ENCODE measurements around the gene PHF23. TPM values are rescaled to one million over a fixed set of nuclear protein-coding genes. Genes with fewer than 3 reads are reported as not detected.
A peak's percentile ranks its signal among the peaks of the same experiment; 100 is the strongest.

PHF23 gene
- total RNA-seq, 1 donor from 2014 or later, result 38.5 TPM

DNA sequence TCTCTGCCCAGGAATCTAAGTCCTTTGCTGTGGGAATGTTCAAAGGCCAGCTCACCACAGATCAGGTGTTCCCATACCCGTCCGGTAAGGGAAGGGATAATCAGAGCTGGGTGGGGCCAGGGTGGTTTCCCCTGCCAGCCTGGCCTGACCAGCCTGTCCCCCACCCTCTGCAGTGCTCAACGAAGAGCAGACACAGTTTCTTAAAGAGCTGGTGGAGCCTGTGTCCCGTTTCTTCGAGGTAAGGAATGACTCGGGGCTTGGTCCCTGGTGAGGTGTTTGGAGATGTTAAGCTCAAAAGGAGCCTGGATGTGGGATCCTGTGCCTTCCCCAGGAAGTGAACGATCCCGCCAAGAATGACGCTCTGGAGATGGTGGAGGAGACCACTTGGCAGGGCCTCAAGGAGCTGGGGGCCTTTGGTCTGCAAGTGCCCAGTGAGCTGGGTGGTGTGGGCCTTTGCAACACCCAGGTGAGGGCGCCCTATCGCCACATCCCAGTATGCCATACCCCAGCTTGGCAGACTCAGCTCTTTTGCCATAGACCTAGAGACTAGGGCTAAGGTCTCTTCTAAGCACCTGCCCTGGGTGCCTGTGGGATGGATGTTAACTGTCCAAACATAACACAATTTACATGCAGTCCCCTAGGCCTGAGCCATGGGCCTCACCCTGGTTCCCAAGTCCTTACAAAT is 18.5 kb downstream of the PHF23 start:
- DNase-seq (ENCODE audit: low read depth in 2 of 2), result peak; percentile 84 to 86

DNA sequence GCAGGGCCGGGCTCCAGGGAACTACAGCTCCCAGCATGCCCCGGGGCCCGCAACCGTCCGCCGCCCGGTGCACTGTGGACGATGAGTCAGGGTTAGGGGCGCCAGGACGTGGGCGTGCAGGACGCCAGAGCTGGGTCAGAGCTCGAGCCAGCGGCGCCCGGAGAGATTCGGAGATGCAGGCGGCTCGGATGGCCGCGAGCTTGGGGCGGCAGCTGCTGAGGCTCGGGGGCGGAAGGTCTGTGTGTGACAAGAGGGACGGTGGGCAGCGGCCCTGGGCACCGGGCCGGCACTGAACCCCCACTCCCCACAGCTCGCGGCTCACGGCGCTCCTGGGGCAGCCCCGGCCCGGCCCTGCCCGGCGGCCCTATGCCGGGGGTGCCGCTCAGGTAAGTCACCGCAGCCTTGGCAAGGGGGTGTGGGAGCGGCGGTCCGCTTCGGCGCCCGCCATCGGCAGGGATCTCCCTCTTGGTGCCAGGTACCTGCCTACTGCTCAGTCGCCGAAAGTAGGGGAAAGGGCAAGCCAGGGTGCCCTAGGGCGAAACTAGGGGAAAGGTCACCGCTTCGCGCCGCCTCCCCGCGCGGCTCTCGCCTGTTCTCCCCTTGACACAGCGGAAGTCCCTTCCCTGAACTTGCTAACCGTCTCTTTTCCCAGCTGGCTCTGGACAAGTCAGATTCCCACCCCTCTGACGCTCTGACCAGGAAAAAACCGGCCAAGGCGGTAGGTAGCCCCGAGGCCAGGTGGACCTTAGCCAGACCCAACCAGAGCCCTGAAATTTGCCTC is 19.3 kb downstream of the PHF23 start, which contains the start of the genes ACADVL and DLG4:
ACADVL (plus strand) TSS at position 127 of the 781 bp plus-strand sequence; CDS start at position 174, 47 bp downstream.
DLG4 (minus strand) TSS at position 25 of the 781 bp plus-strand sequence.
- peak; percentile 83 to 89 for DNase-seq (ENCODE audit: low read depth in 2 of 2)

DNA sequence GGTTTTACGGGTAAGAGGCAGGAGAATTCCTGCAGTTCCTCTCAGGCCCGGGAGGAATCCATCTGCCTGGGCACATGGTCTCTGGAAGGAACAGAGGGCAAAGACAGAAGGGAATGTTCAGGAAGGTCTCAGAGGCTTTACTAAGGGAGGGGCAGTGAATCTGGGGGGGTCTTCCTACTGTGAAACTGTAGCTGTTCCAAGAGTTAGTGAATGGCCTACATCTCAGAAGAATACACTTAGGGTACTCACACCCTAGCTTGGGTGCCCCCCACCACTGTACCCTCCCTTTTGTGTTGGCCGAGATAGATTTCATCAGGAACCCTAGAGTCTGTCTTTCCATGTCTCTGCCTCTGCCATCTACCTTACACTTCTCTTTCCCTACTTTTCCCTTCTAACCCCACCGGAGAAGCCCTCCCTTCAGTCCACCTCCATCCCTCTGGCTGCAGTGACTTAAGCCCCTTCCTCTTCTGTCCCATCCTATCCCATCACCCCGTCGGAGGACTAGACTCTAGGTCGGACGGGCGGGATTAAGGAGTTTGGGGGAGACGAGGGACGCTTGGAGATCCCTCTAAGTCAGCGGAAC is 19.9 kb downstream of the PHF23 start:
- DNase-seq (ENCODE audit: low read depth in 2 of 2), result no peak

DNA sequence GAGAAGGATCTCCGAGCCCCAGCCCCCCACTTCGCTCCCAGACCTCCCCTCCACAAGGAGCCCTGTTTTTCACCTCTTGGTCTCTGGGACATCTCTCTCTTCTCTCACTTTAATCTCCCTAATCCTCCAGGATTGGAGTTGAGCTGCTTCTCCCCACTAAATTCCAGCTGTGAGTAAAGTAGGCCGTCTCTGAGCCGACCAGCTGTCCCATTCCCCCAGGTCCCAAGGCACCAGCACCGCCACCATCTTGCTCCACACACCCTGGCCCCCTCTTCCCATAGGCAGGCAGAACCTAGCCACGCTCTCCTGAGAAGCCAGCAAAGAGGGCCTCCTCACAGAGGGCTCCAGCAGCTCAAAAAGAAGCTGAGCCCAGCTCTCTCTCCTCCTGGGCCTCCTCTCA is 20.5 kb downstream of the PHF23 start:
- no peak for DNase-seq (ENCODE audit: low read depth in 2 of 2)

DNA sequence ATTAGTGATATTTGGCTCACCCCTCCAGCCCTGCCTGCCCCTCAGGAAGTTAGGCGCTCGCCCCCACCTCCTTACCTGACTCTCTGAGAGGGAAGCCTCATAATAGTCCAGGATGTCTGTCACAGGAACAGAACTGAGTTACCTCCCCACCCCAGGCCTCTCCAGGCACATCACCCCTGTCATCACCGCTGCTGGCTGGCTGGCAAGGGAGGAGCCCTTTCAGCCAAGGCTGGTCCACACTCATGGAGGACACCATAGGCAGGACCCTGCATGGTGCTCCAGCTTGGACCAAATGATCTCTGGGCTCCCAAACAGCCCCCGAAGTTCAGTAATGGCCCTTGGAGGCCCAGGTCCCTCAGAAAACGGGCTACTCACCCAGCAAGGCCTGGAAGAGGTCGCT is 21.1 kb downstream of the PHF23 start:
- no peak for DNase-seq (ENCODE audit: low read depth in 2 of 2)

DNA sequence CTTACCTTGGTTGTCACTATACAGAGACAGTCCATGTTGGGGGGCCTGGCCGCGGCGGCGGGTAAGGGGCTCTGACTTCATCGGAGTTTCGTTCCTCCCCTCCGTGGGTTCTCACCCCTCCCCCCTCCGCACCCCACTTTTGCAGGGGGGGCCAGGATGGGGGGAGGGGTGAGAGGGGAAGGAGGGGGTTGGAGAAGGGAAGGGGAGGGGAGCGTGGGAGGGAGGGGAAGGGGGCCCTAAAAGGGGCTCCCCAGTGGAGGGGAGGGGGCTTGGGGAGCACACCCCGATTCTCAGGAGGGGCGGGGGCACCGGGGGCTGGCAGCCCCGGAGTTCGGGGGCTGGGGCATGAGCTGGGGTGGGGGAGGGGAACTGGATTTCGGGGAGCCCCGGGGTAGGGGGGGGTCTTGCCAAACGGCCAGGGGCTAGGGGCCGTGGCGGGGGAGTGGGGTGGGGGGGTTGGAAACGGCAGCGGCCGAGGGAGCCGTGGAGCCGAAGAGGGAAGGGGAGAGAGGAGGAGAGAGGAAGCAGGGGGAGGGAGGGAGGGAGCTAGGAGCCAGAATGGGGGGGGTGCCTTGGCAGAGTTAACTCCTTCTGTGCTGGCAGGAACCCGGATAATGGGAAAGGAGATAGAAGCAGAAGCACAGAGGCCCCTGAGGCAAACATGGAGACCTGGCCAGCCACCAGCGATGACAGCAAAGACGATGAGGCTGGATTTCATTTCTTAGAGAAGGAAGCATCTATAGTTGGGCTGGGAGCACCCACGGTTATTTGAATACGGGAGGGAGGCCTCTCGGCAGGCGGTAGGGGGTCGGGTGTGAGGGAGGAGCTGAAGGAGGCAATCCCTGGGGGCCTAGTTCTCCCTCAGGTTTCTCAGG is 21.9 kb downstream of the PHF23 start:
- peak; percentile 71 to 72 for DNase-seq (ENCODE audit: low read depth in 2 of 2)

DNA sequence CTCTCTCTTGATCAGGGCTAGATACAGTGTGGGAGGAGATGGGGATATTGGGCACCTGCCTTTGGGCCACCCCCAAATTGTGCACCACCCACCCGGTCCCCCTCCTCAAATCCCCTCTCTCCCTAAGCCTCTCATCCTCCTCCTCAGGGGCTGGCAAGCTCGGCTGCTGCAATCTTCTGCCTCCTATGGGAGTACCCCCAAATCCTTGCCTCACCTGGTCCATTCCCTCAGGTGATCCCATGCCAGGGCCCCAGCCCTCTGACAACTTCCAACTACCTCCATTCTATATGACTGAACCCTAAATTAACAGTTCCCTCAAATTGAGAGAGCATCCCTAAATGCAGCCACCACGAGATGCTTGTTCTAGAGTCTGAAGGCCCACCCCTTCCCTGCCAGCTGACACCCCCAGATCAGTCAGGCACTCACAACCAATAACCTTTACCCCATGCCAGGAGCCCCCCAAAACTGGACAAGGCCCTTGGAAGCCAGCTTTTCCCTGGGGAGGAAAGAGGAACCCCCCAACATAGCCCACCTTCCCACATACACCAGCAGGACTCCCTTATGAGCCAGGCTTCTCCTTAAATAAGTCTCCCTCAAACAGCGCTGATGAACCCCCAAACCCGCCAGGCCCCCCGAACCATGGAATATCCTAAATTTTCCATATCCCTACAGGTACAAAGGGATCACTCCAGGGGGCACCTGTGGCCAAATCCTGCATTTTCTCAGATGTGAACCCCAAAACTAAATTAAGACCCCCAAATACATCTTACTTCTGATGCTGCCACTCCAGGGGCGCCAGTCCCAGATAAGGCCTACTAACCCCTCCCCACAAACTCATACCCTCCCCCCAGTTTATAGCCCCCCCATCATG is 22.8 kb downstream of the PHF23 start:
- no peak for DNase-seq (ENCODE audit: low read depth in 2 of 2)

DNA sequence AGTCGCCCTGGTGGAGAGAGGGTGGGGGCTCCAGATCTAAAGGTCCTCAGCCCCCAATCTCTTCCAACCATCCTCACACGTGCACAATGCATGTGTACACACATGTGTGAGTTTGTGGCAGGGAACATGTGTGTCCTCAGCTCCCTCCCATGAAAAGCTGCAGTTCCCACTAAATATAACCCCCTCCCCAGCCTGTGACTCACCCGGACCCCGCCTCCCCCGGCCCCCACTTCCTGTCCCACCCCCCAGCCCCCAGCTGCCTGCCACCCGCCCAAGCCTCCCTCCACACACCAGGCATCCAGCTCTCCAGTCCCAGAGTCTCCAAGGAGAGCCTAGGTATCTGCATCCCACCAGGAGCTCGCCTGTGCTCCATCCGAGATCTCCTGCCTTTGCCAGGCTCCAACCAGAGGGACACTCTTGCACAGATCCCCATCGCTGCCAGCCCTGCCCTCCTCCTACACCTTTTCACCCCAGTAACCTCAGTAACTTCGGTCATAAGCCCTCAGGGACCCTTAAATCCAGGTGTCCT is 23.5 kb downstream of the PHF23 start:
- DNase-seq (ENCODE audit: low read depth in 2 of 2), result peak in 1 of 2 donors; percentile 32

DNA sequence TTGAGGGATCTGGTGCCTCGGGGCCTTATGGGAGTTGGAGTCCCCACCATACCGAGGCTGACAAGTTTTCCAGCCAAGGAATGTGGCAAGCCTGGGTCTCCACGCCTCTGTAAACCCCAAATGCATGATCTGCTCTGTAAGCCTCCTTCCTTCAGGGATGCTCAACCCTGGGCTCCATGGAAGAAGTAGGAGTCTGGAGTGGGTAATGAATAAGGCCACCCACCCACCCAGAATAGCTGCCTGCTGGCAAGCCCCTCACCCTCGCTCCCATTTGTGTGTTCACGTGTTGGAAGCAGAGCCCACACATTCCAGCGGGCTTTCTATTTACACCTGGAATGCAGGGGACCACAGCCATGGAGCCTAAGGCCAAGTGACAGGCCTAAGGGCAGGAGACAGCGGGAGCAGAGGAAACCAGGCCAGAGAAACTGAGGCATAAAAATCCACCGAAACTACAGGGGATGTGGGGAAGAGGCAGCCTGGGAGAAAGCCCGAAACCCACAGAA is 24.1 kb downstream of the PHF23 start:
- no peak for DNase-seq (ENCODE audit: low read depth in 2 of 2)

DNA sequence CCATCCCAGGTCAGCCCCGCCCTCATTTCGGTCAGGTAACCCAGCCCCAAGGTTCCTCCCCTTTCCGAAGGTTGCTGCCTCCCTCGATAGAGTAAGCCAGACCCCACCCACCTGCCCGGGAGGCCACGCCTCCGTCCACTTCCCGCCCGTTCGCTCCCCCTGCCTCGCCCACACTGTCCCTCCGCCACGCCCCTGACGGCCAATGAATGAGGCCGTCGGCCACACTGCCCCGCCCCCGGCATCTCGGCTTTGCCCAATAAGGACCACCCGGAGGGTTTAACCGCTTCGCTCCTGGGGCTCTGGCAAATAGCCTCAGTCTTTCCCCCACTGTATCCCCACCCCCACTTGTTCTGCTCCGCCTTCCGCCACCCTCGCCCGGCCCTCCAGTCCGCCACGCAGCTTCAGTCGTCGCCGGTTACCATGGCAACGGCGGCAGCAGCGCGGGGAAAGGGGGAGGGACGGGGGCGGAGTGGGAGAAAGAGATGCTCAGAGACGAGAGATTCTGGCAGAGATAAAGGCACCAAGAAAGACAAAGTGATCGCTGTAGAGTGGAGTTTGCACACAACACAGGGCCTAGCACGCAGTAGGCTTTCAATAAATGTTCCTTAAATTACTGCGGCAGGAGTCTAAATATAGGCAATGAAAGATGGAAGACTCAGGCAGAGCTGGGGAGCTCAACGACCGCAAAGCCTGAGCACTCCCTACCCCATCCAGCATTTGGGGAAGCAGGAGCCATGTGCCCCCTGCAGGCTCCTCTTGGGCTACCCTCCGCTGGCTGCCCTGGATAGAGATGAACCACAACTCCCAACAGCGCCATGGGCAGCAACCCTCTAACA is 24.7 kb downstream of the PHF23 start:
- DNase-seq (ENCODE audit: low read depth in 2 of 2), result peak; percentile 97 to 99

DNA sequence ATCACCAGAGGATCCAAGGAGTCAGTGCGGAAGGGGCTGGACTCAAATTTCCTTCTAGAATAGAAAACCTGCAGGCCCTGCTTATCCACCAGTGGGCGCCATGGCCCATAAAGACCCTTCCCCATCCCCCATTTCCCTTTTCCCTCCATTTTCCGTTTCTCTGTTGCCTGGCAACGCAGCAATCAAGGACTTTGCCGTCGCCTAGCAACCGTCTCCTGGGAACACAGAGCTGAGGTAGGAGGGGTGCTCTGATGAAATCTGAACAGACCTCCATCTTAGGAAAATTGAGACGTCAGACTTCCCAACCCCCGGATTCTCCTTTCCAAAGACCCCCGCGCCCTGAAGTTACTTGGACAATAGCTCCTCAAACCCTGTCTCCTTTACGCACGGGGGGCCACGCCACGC is 25.4 kb downstream of the PHF23 start:
- DNase-seq (ENCODE audit: low read depth in 2 of 2), result peak; percentile 80 to 88

DNA sequence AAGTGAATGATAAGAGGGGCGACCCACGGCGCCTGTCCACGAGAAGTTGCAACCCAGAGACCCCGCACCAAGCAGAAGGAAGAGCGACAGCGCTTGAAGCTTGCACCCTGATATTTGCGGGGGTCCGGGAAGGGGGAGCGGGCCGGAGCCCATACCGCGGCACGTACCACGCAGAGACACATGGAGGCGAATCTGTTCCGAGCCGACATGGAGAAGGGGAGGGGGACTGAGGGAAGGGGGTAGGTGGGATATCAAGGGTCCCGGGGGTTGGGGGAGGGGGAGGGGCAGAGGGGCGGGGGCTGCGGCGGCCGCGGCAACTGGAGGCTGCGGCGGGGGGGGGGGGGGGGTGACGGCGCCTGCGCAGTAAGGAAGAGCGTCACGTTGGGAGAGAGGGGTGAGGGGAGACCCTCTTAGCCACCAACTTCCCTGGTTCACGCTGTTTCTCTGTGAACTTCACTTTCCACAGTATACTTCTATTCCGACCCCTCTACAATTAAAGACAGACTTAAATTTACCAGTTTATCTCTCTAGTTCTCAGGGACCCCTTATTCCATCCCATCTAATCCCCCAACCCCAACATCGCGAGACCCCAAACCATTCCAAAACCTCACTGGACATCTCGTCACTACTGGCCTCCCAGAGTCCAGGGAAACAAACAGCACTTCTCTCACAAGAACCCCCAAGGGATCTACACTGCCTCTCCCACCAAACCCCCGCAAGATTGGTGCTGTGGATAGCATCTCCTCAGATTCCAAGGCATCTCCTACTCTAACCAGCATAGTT is 27.6 kb downstream of the PHF23 start:
- no peak for DNase-seq (ENCODE audit: low read depth in 2 of 2)

DNA sequence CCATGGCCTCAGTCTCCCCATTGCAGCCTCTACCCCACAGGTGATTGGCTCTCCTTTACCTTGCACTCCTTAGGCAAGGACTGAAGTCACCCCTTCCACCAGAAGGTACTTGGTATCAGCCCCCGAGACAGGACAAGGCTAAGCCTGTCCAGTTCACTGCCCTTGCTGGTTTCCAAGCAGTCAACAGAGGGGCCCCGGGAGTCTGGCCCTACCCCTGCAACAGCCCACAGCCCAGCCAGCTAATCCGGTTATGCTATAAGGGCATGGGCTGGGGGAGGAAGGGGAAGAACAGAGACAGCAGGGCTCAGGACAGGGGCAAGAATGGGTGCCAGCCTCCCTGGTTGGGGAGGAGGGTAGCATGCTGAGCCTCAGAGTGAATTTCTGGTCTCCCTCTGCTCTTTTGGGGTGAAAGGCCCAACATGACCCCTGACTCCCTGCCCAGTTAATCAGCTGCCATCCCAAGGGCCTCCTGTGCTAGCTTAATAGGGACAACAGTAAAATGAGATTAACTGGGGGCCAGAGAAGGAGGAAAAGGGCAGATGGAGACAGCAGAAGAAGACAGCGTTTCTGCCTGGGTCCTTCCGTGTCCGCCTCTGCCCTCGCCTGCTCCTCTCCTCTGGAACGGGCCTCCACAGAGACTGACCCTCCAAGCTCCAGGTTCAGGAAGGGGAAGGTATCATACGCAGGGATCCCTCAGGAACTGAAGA is 30.4 kb downstream of the PHF23 start:
- DNase-seq (ENCODE audit: low read depth in 2 of 2), result no peak

DNA sequence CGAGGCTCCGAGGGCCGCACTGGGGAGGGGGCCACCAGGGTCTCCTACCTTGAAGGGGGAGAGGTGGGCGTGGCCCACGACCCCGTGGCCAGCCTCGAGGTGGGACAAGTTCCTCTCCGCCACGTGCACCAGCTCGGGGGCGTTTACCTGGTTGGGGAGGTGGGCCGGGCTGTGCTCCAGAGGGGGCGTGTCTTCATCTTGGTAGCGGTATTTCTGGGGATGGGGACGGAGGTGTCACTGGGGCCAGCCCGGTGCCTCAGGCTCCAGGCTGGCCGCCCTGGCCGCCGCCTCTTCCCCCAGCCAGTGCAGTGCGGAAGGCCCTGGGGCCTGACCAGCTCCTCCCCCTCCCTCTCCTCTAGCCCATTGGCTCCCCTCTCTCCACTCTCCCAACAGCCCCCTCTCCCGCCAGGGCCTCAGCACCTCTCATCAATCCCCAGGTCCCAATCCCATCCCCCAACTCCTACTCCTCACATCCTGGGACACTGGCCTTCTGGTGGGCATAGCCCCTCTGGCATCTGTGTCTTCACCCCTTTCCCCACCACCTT is 31.2 kb downstream of the PHF23 start:
- no peak for DNase-seq (ENCODE audit: low read depth in 2 of 2)

DNA sequence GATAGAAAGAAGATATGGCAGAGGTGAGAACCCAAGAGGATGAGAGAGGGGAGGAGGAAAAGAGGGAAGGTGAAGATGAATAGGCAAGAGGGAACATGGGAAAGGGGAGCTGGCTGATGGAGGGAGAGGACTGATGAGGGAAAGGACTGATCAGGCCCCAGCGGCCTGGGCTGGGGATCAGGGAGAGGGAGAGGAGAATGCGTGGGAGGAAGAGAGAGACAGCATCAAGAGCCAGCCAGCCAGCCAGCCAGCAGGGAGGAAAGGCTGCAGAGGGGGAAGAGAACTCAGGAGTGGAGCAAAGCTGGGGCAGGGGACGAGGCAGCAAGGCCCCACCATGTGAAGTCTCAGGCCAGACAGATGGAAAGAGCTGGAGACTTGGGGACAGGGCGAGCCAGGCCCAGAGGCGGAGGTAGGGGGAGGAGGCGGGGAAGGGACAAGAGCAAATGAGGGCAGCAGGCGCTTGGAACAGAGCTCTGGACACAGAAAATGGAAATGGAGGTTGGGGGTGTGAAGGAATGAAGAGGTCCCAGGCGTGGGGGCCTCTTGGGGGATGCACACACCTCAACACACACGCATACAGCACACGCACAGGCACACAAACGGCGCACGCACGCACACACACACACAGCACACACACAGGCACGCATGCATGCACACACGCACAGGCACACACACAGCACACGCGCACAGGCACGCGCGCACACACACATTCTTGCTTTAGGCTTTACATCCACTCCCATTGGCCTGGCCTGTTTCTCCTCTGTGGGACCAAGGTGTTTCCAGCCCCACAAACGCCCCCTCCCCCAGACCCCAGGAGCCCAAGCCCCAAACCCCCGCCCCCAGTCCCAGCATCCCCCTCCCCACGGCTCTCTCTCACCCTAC is 31.9 kb downstream of the PHF23 start:
- DNase-seq (ENCODE audit: low read depth in 2 of 2), result no peak

DNA sequence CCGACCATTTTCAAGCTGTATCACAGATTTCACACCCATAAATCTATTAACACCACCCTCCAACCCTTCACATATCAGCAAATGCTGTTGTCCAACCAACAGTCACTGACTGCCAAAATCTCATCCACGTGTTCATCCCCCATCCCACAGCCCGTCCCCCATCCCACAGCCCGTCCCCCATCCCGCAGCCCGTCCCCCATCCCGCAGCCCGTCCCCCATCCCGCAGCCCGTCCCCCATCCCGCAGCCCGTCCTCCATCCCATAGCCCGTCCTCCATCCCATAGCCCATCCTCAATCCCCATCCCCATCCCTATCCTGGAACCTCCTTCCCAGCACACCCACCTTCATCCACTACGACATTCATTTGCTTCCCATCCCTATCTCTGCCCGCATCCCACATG is 33.7 kb downstream of the PHF23 start:
- peak in 1 of 2 donors; percentile 33 for DNase-seq (ENCODE audit: low read depth in 2 of 2)

Data from lung microvascular endothelial cell (primary cell).